Stimulated activated memory B cell treated with anti-CD40 and anti-IgM and Interleukin-4, amounts not matched to agents 10 μg/mL and 1 μg/mL and 100 μg/mL, for 72 hours (primary cell): Measurements from ENCODE around the gene S100A6.

Source experiments
- ATAC-seq: fragments of 150-1000 bp; cut with Tn5 transposase; 2 replicates; pipeline ENCODE4 v1.10.0; 2021
- H3K27ac Mint-ChIP-seq: one replicate; pipeline ENCODE4 v1.8.0; 2022; ENCODE audit warnings: mild to moderate bottlenecking, mixed read lengths
- H3K27me3 Mint-ChIP-seq: one replicate; pipeline ENCODE4 v1.8.0; 2022; ENCODE audit warnings: mixed read lengths
- H3K36me3 Mint-ChIP-seq: one replicate; pipeline ENCODE4 v1.8.0; 2022; ENCODE audit warnings: mixed read lengths
- H3K4me1 Mint-ChIP-seq: one replicate; pipeline ENCODE4 v1.8.0; 2022; ENCODE audit warnings: mixed read lengths
- H3K4me3 Mint-ChIP-seq: one replicate; pipeline ENCODE4 v1.8.0; 2022; ENCODE audit warnings: mild to moderate bottlenecking, moderate library complexity, mixed read lengths
- H3K9me3 Mint-ChIP-seq: one replicate; pipeline ENCODE4 v1.8.0; 2022; ENCODE audit warnings: mixed read lengths

S100A6 gene

DNA sequence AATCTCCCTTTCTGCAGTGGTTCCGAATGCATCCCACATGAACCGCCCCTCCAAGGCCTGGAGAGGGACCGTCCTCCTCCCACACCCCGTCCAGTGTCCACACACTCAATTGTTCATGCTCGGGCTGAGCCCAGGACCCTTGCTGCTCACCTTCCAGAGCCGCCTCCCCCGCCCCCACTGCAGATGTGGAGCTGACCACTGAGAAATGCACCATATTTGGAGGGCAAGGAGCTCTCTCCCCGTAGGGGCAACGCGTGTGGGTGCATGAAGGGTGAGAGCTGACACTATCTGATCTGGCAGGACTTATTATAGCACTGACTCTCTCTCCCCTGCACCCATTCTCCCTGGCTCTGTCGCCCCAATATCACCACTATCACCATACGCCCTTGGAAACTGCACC lies 17.3 kb upstream of the S100A6 start:
- peaks cover 12% of the 10 kb centered on the region for H3K27me3 Mint-ChIP-seq
- H3K36me3 Mint-ChIP-seq, result no peaks in the 10 kb centered on the region
- H3K27ac Mint-ChIP-seq, result no peak overlapping the region
- peaks cover 13% of the 10 kb centered on the region for H3K4me1 Mint-ChIP-seq
- ATAC-seq, result no peak
- no peak overlapping the region for H3K4me3 Mint-ChIP-seq
- H3K9me3 Mint-ChIP-seq, result no peaks in the 10 kb centered on the region

DNA sequence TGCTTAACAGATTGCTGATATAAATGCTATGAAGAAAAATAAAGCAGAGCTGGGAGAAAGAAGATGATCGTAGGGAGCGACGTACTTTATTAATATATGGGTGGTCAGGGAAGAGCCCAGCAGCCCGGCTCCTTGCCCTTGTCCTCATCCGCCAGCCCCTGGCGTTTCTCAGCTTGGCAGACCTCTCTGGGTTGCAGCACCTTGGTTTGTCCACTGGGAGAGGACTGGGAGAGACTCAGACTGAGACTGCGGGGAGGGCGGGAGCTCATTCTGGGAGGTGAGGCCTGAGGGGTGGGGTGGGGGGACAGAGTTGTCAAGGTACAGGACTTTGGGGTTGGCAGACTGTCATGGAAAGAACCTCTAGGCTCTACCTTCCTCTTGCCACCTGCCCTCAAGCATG lies 16.5 kb upstream of the S100A6 start:
- Mint-ChIP-seq H3K27me3 (peaks cover 12% of the 10 kb centered on the region), H3K27ac (no peak overlapping the region), H3K9me3 (no peaks in the 10 kb centered on the region), H3K36me3 (no peaks in the 10 kb centered on the region), H3K4me1 (peaks cover 13% of the 10 kb centered on the region), H3K4me3 (no peak overlapping the region)
- no peak for ATAC-seq

DNA sequence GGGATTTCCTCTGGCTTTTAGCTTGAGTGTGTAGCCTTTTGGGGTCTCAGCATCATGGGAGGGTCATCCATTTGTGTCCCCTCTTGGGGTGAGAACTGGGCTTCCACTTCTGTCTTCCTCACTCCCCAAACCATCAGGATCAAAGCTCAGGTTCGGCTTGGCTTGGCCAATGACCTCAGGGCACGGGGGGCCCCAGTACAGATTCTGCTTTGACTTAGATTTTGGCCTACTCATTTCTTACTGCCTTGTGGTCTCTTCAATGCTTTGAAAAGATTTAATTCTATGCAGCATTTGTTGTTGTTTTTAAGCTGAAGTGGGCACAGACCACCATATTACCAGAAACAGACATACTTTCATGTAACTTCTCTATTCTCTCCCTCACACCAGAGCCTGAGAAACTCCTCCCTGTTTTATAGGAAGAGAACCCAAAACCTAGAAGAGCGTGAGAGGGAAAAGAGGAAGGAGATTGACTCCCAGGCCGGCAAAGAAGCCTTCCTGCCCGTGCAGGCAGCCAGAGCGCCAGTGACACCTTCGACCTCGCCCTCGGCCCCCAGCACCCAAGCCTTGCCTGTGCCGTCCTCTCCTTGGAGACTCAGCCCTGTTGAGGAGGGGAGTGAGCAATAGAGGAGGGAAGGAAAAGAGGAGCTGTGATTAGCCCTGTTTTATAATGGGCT lies 15.2 kb upstream of the S100A6 start:
- ATAC-seq, result no peak
- H3K4me1 Mint-ChIP-seq, result peaks cover 26% of the 10 kb centered on the region
- no peak overlapping the region for H3K27ac Mint-ChIP-seq
- no peaks in the 10 kb centered on the region for H3K9me3 Mint-ChIP-seq
- H3K4me3 Mint-ChIP-seq, result no peak overlapping the region
- H3K27me3 Mint-ChIP-seq, result peaks cover 12% of the 10 kb centered on the region
- H3K36me3 Mint-ChIP-seq, result no peaks in the 10 kb centered on the region

DNA sequence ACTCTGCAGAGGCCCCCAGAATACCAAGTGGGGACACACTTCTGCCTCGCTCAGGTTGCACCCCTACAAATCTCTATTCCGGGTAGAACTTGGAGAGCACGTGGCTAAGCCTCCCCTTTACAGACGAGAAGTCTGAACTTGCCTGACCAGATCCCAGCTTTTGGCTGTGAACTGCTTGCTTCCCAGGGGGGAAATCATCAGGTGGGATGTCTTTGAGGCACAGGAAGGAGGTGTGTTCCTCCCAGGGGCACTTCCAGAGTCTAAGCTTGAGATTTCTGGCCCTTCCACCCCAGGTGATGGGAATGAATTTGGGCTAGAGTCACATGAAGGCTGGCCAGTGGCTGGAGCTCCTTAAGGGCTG lies 14.6 kb upstream of the S100A6 start:
- no peak for ATAC-seq
- no peak overlapping the region for H3K27ac Mint-ChIP-seq
- H3K4me1 Mint-ChIP-seq, result peaks cover 32% of the 10 kb centered on the region

DNA sequence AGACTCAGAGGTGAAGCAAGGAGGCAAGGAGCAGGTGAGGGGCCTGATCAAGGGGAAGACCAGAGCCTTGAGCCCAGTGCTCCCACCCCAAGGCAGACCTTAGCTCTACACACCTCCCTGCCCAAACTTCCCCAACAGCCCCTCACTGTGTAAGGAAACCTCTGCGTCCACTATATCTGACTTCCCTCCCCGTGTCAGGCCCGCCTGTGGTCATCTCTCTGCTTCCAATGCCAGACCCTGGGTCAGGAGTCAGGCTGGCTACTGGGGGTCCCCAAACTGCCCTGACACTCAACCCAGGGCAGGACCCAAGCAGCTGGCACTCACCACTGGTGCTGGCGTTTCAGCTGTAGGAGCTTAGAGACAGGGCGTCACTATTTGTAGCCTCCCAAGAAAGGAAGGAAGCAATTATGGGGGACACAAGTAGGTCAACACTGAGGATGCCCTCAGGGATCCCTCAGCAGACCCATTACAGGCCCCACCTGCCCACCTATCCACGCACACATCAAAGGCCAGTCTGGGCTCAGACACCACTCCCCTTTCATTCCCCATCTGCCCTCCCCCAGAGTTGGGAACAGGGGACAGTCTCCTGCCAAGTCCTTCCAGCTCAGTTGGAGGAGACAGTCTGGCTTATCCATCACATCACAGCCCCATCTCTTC lies 14.1 kb upstream of the S100A6 start:
- H3K27ac Mint-ChIP-seq, result no peak overlapping the region
- H3K4me3 Mint-ChIP-seq, result no peak overlapping the region
- peaks cover 37% of the 10 kb centered on the region for H3K4me1 Mint-ChIP-seq
- H3K9me3 Mint-ChIP-seq, result no peaks in the 10 kb centered on the region
- peaks cover 2% of the 10 kb centered on the region for H3K36me3 Mint-ChIP-seq
- peaks cover 12% of the 10 kb centered on the region for H3K27me3 Mint-ChIP-seq
- ATAC-seq, result no peak

More for the DNA sequence above, 14.6 kb upstream of the S100A6 start:
- Mint-ChIP-seq H3K4me3 (no peak overlapping the region), H3K27me3 (peaks cover 12% of the 10 kb centered on the region), H3K9me3 (no peaks in the 10 kb centered on the region), H3K36me3 (no peaks in the 10 kb centered on the region)

DNA sequence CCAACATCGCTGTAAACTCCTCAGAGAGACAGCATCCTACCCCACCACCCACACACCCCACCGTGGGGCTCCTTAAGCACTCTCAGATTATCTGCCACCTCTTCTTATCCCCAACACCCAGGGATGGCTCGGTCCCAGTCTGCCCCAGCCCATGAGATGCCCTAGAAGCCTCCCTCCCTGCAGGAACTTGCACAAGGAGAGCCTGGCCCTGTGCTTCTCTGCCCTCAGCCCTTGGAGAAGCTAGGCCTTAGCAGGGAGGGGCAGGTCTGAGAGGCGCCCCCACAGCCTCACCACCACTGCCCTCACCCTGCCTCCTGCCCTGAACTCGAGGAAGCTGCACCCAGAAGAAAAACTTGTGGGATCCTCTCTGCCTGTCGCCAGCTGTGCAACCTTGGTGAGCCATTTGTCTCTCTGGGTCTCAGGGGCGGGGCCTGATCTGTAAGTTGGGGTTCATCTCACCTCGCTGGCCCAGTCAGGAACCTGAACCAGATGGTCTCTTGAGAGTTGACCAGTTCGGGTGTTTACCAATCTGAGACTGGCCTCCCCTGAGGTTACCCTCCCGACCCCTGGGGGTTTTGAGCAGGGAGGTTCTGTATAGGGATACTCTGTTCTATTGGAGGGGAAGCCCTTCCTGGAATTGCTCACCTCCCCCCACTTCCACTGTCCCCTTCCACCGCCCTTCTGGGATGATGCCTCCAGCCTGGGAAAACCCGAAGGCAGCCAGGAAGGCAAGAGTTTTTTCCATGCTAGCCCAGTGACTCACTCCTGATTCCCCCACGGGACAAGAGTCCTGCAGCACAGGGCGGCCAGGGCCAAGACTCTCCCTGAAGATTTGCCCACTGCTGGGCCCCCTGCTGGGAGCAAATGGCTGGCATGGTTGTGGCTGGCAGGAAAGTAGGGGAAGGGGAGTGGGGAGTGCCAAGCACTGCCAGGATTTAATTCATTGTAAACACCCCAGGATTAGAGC lies 13.2 kb upstream of the S100A6 start, which contains the start of gene S100A3:
S100A3 (minus strand) TSS at position 537 of the 967 bp plus-strand sequence. CDS start 773 bp downstream, outside the sequence.
- Mint-ChIP-seq H3K27me3 (peaks cover 12% of the 10 kb centered on the region), H3K4me3 (no peak within 1 kb of the TSS), H3K36me3 (peaks cover 5% of the 10 kb centered on the region), H3K4me1 (peaks cover 41% of the 10 kb centered on the region), H3K27ac (peak within 1 kb of the TSS; percentile 7), H3K9me3 (no peaks in the 10 kb centered on the region)
- no peak for ATAC-seq

DNA sequence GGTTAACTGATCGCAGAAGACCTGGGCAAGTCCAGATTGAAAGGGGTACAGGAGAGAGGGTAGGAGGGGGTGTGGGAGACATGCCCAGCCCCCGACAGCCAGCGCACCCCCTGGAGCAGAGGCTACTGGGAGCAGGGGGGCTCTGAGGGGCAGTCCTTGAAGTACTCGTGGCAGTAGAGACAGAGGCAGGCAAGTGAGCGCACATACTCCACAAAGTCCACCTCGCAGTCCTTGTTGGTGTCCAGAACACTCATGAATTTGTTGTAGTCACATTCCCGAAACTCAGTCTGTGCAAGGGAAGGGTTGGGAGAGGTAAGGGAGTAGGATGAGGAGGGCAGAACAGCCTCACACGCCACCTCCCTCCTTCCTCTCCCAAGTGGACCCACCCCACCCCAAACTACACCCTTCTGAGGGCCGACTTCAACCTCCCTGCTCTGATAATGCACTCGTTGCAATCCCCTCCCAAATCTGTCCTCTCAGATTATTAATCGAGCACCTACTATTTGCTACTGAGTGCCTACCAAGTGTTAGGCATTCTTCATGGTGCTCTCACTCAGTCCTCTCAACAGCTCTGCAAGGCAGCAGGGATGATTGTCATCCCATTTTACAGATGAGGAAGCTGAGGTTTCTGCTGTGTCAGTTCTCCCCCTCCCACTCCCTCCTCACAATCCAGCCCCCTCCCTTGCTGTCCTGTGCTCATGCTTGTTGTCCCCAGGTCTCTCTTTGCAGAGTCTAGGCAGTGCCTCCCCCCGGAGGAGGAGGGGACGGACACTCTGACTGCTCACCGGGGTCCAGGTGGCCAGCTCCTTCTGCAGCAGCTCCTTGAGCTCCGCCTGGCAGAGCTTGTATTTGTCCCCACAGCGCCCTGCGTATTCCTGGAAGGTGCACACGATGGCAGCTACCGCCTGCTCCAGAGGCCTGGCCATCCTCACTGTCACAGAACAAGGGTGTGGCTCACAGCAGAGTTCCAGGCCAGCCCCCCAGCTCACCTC lies 12.1 kb upstream of the S100A6 start:
- peaks cover 12% of the 10 kb centered on the region for H3K27me3 Mint-ChIP-seq
- H3K4me1 Mint-ChIP-seq, result peaks cover 41% of the 10 kb centered on the region
- H3K27ac Mint-ChIP-seq, result no peak overlapping the region
- no peak overlapping the region for H3K4me3 Mint-ChIP-seq
- H3K36me3 Mint-ChIP-seq, result peaks cover 5% of the 10 kb centered on the region
- no peak for ATAC-seq
- no peaks in the 10 kb centered on the region for H3K9me3 Mint-ChIP-seq

DNA sequence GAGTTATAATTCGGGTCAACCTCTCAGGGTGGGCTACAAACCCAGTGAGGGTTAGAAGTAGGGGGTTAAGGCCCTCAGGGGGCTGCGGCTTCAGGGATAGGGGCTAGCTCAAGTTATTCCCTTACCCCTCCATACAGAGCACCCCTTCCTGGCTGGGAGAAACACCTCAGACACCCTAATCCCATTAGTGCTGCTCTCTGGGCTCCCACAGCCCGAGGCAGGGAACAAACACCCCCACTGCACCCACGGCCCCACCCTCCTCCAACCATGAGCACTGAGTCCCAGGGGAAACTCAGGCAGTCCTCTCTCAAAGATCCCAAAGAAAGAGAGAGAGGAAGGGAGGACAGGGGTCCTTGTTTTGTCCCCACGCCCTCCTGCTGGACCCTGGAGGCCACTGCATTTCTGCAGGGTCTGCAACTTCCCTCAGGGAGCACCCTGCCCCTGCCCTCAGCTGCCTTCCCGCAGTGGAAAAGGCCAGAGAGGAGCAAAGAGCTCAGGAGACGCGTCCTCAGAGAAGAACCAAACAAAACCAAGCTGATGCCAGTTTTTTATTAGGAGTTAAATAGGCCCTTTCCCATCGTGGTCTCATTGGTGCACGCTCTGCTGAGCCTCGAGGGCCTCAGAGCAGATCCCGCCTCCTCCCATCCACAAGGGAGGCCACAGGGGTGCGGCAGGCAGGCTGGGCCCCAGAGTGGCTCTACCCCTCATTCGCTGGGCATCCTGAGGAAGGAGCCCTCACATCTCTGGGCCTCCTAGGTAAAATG lies 11.2 kb upstream of the S100A6 start:
- Mint-ChIP-seq H3K9me3 (no peaks in the 10 kb centered on the region), H3K36me3 (peaks cover 5% of the 10 kb centered on the region), H3K4me3 (no peak overlapping the region), H3K27me3 (peaks cover 12% of the 10 kb centered on the region), H3K27ac (peak overlapping the region; percentile 93), H3K4me1 (peaks cover 43% of the 10 kb centered on the region)
- ATAC-seq, result no peak

DNA sequence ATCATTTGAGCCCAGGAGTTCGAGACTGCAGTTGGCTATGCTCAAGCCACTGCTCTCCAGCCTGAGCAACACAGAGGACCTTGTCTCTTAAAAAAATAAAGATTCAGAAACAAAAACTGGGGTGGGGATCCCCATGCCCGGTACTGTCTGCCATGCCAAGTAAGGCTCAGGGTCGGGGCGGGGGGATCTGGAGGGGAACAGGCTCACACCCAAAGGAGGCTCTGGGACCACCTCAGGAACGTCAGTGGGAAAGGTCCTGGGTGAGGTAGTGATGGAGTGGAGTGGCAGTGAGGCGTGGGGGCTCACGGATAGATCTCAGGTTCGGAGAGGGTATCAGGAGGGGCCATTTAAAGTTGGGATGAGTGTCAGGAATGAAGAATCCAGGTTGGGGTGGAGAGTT lies 10.6 kb upstream of the S100A6 start:
- H3K9me3 Mint-ChIP-seq, result no peaks in the 10 kb centered on the region
- H3K36me3 Mint-ChIP-seq, result peaks cover 5% of the 10 kb centered on the region
- H3K4me3 Mint-ChIP-seq, result no peak overlapping the region
- H3K4me1 Mint-ChIP-seq, result peaks cover 50% of the 10 kb centered on the region
- H3K27ac Mint-ChIP-seq, result peak overlapping the region; percentile 93
- peaks cover 12% of the 10 kb centered on the region for H3K27me3 Mint-ChIP-seq
- no peak for ATAC-seq

DNA sequence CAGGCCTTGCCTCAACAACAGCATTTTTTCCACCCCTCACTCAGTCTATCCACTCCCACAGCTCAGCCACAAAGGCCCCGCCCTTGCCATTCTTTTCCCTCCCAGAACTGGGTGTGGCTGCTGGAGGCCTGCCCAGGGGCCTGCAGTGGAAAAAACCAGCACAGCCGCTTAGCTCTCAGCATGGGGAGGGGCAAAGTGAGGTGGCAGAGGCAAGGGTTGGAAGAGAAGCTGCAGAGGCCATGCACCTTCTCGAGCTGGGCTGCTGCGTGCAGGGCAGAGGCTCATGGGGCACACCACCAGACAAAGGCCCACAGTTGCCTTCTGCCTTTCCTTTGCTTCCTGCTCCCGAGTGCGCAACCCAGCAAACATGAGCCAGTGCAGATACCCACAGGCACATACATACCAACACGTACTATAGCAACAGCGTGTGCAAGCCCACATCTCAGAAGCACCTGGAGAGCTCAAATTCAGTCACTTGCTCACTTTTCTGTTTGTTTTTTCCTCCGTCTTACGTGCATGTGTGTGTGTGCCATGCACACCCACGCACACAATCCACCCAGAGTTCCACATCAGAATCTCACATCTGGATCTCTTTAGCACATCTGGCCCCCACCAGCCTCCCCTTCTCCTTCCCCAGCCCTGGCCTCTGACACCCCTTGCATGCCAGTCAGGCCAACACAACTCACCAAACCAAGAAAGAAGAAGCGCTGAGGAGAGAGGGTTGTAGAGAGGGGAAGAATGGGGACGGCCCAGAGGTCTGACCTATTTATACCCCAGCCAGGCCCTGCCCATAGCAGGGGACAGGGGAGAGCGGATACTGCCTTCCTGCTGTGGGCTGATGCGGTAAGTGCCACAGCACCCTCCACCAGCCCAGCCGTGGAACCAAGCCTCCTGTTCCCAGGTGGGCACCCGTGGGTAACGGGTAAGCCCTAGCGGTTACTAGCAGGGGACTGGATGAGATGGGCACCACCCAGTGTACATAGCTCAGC lies 9.6 kb upstream of the S100A6 start, which contains the start of gene S100A4:
S100A4 (minus strand) TSS at position 740 of the 989 bp plus-strand sequence. CDS start 1,012 bp downstream, outside the sequence.
- Mint-ChIP-seq H3K27me3 (peaks cover 9% of the 10 kb centered on the region), H3K36me3 (peaks cover 5% of the 10 kb centered on the region), H3K4me1 (peaks cover 60% of the 10 kb centered on the region), H3K9me3 (no peaks in the 10 kb centered on the region), H3K27ac (peak within 1 kb of the TSS; percentile 93), H3K4me3 (peak within 1 kb of the TSS; percentile 83)
- ATAC-seq, result peak; percentile 86

DNA sequence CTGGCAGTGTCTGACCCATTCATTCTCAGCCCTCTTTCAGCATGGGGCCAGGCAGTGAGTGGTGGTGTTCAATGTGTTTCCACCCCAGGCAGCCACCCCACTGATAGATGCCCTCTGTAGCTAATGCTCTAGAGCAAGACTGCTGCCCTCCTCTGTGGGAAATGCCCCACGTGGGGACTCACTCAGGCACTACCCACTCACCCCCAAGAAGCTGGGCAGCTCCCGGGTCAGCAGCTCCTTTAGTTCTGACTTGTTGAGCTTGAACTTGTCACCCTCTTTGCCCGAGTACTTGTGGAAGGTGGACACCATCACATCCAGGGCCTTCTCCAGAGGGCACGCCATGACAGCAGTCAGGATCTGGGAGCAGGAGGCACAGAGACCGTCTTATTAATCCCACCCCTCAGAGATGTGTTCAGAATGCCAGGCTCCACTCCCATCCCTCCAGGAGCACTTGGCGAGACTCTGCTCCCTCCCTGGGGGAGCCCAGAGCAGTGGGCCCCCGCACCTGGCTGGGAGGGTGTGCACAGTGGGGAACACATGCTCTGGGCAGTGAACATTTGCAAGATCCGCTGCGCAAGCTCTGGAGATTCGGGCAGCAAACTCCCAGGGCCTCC lies 8.8 kb upstream of the S100A6 start:
- Mint-ChIP-seq H3K27me3 (peaks cover 1% of the 10 kb centered on the region), H3K9me3 (no peaks in the 10 kb centered on the region), H3K4me1 (peaks cover 67% of the 10 kb centered on the region), H3K4me3 (peak overlapping the region; percentile 83), H3K36me3 (peaks cover 5% of the 10 kb centered on the region), H3K27ac (peak overlapping the region; percentile 93)
- ATAC-seq, result no peak

DNA sequence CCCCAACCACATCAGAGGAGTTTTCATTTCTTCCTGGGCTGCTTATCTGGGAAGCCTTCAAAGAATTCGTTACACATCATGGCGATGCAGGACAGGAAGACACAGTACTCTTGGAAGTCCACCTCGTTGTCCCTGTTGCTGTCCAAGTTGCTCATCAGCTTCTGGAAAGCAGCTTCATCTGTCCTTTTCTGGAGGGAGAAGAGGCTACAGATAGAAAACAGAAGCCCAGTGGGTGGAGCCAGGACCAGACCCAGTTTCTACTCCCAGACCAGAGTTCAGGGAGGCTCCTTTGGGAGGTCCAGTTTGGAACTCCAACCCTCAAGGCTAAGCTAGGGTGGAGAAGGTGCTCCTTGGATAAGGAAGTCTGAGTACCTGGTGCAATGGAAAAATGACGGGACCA lies 7.9 kb upstream of the S100A6 start:
- Mint-ChIP-seq H3K4me1 (peaks cover 61% of the 10 kb centered on the region), H3K36me3 (peaks cover 5% of the 10 kb centered on the region), H3K4me3 (no peak overlapping the region), H3K27ac (peak overlapping the region; percentile 93), H3K27me3 (no peaks in the 10 kb centered on the region), H3K9me3 (no peaks in the 10 kb centered on the region)
- no peak for ATAC-seq
